SK-N-MC (cell line): ENCODE data around the gene GDF10.

ENCODE experiments used
- FOXP2 ChIP-seq: optimal IDR thresholded peaks from 2 replicates; pipeline ENCODE3; 2011; ENCODE audit warnings: mild to moderate bottlenecking, moderate library complexity; ENCODE audit not compliant: insufficient read depth; ENCODE audit errors: extremely low read length, control extremely low read depth
- POLR2AphosphoS5 ChIP-seq: IDR thresholded peaks from 2 replicates; pipeline ENCODE4 v1.6.1; 2012; ENCODE audit warnings: mild to moderate bottlenecking, low read depth, low read length, borderline replicate concordance

GRCh38 chr10:47255033-47255813, 44.8 kb upstream of the GDF10 start:
- TF ChIP-seq FOXP2 (no peak), POLR2AphosphoS5 (no peak)
